ENCODE measurements around the gene HADHA. TPM values are rescaled to one million over a fixed set of nuclear protein-coding genes. Genes with fewer than 3 reads are reported as not detected.

Gene HADHA
- total RNA-seq, 1 experiment from 2014 or later, result 112 TPM

DNA sequence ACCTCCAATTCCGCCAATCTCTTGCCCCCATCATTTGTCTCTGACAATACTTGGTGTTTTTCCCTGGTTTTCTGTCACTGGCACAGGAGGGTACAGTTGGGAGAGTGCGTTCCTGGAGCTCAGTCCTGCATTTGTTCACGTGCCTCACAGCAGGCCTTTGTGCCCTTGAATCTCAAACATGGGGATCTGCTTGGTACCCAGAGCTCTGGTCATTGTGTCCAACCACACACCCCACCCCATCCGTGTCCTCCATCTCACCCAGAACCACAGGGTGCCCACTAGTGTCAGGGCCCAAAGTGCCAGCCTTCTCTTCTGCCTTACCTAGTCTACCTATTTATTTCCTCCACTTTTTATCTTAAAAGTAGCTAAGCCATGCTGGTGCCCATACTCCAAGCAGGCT is 55.3 kb downstream of the HADHA start:
- Histone ChIP-seq H2BK5ac (ENCODE audit: insufficient read length, low read length) (no peak overlapping the region), H3K27me3 (ENCODE audit: insufficient read depth, low read length) (no peaks in the 10 kb centered on the region), H4K20me1 (ENCODE audit: control insufficient read depth, insufficient read depth, insufficient read length) (no peaks in the 10 kb centered on the region), H3K14ac (ENCODE audit: insufficient read depth, low read length) (no peak overlapping the region), H3K9ac (ENCODE audit: extremely low read depth, insufficient read length, low read length) (no peak overlapping the region), H3K56ac (ENCODE audit: insufficient read length, low read depth, low read length) (no peak overlapping the region), H2BK12ac (ENCODE audit: insufficient read length, low read depth, low read length) (no peak overlapping the region), H3K79me2 (ENCODE audit: insufficient read depth, low read length) (no peaks in the 10 kb centered on the region), H3K4me1 (ENCODE audit: insufficient read depth, low read length) (no peaks in the 10 kb centered on the region), H4K8ac (replicated peaks; ENCODE audit: insufficient read length, low read depth, low read length) (no peak overlapping the region), H2BK15ac (ENCODE audit: low read depth, low read length) (no peak overlapping the region), H4K91ac (ENCODE audit: insufficient read length, low read depth, low read length) (no peak overlapping the region), H3K27ac (ENCODE audit: insufficient read length, low read depth, low read length) (no peak overlapping the region), H3K79me1 (ENCODE audit: insufficient read depth, low read depth, low read length, poor library complexity, severe bottlenecking) (no peaks in the 10 kb centered on the region), H2BK120ac (ENCODE audit: low read depth, low read length, poor library complexity, severe bottlenecking) (no peak overlapping the region), H2AFZ (ENCODE audit: low read length) (no peak overlapping the region), H3K9me3 (ENCODE audit: control insufficient read depth, low read depth, low read length) (no peaks in the 10 kb centered on the region), H3T11ph (ENCODE audit: low read length) (no peak overlapping the region), H3K4me2 (ENCODE audit: insufficient read depth, insufficient read length, low read length) (no peak overlapping the region), H4K5ac (ENCODE audit: insufficient read length, low read depth, low read length) (no peak overlapping the region), H3K23ac (ENCODE audit: insufficient read length, low read depth, low read length) (no peak overlapping the region), H3K23me2 (ENCODE audit: insufficient read length, low read depth, low read length, poor library complexity, severe bottlenecking) (no peaks in the 10 kb centered on the region), H2BK20ac (ENCODE audit: low read depth, low read length, poor library complexity, severe bottlenecking) (no peak overlapping the region), H2AK5ac (ENCODE audit: insufficient read length, low read length) (no peak overlapping the region), H3K4ac (ENCODE audit: low read depth, low read length) (no peak overlapping the region), H3K18ac (ENCODE audit: insufficient read length, low read depth, low read length) (no peak overlapping the region)
- peaks cover 10 to 17% of the 10 kb centered on the region in 2 experiments for H3K4me1 Mint-ChIP-seq
- peaks cover 8% of the 10 kb centered on the region for H3K27me3 Mint-ChIP-seq (ENCODE audit: low read depth)
- H3K36me3 Mint-ChIP-seq (ENCODE audit: insufficient read depth in 1 of 3, low read depth in 3 of 3), result peaks cover 17 to 56% (median 52%) of the 10 kb centered on the region in 3 experiments
- TF ChIP-seq, protein P1, sequence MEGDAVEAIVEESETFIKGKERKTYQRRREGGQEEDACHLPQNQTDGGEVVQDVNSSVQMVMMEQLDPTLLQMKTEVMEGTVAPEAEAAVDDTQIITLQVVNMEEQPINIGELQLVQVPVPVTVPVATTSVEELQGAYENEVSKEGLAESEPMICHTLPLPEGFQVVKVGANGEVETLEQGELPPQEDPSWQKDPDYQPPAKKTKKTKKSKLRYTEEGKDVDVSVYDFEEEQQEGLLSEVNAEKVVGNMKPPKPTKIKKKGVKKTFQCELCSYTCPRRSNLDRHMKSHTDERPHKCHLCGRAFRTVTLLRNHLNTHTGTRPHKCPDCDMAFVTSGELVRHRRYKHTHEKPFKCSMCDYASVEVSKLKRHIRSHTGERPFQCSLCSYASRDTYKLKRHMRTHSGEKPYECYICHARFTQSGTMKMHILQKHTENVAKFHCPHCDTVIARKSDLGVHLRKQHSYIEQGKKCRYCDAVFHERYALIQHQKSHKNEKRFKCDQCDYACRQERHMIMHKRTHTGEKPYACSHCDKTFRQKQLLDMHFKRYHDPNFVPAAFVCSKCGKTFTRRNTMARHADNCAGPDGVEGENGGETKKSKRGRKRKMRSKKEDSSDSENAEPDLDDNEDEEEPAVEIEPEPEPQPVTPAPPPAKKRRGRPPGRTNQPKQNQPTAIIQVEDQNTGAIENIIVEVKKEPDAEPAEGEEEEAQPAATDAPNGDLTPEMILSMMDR (conservative IDR thresholded peaks at IDR 0.05), result no peak
- H3K27ac Mint-ChIP-seq, result peak overlapping the region in 2 of 3 experiments; percentile 12 to 85; a peak in 2 of 7 replicates
- DNase-seq, result no peak
- no peaks in the 10 kb centered on the region for H3K9me3 Mint-ChIP-seq
- no peak overlapping the region for H3K4me3 Mint-ChIP-seq
- no CpG with 5 or more reads among the region's 4 CpGs for WGBS (ENCODE audit: extremely low coverage, insufficient read length, low lambda C conversion rate)

Measured in H9 (cell line).